ENCODE results near the gene PLA2G4B. TPM values are rescaled to one million over a fixed set of nuclear protein-coding genes. Genes with fewer than 3 reads are reported as not detected.

Gene PLA2G4B
- total RNA-seq, 4 donors from 2014 or later: 0.13 to 11.5 TPM; not detected in 2

- Histone ChIP-seq H3K4me3 (no peak overlapping the region), H3K36me3 (peaks cover 0 to 24% of the 10 kb centered on the region in 2 donors), H3K4me1 (peaks cover 8 to 13% of the 10 kb centered on the region in 2 donors), H3K27ac (no peak overlapping the region), H3K9me3 (no peaks in the 10 kb centered on the region), H3K27me3 (no peaks in the 10 kb centered on the region)
- no peak for TF ChIP-seq POLR2A (IDR thresholded peaks at IDR 0.05)
- no peak for TF ChIP-seq CTCF (IDR thresholded peaks at IDR 0.05 in 4 of 5, conservative IDR thresholded peaks at IDR 0.05 in 1 of 5)
- DNase-seq: no peak
- in situ Hi-C loops (cut with MboI; ENCODE audit: low sequenced_read_pairs in 4 of 4) (no loop called here), intact Hi-C loops (cut with DNase I; ENCODE audit: low total_unique reads) (no loop called here)
- ATAC-seq: no peak
Measured at GRCh38 chr15:41841131-41841530, 2.5 kb downstream of the PLA2G4B start.

- Histone ChIP-seq H3K4me3 (no peak overlapping the region), H3K27me3 (no peaks in the 10 kb centered on the region), H3K4me1 (peaks cover 8 to 13% of the 10 kb centered on the region in 2 donors), H3K27ac (no peak overlapping the region), H3K36me3 (peaks cover 0 to 35% of the 10 kb centered on the region in 2 donors), H3K9me3 (no peaks in the 10 kb centered on the region)
- ATAC-seq (no peak), DNase-seq (no peak)
- in situ Hi-C loops (cut with MboI; ENCODE audit: low sequenced_read_pairs in 4 of 4): no loop called here
- intact Hi-C loops (cut with DNase I; ENCODE audit: low total_unique reads): no loop called here
- TF ChIP-seq CTCF (IDR thresholded peaks at IDR 0.05 in 4 of 5, conservative IDR thresholded peaks at IDR 0.05 in 1 of 5) (no peak), POLR2A (IDR thresholded peaks at IDR 0.05) (no peak)
Measured at GRCh38 chr15:41842229-41842628, 3.6 kb downstream of the PLA2G4B start.

- DNase-seq (no peak), ATAC-seq (no peak)
- H3K9me3 ChIP-seq: no peaks in the 10 kb centered on the region
- peaks cover 8 to 9% of the 10 kb centered on the region in 2 donors for H3K4me1 ChIP-seq
- H3K36me3 ChIP-seq: peaks cover 0 to 47% of the 10 kb centered on the region in 2 donors
- no peak overlapping the region for H3K4me3 ChIP-seq
- TF ChIP-seq CTCF (IDR thresholded peaks at IDR 0.05 in 4 of 5, conservative IDR thresholded peaks at IDR 0.05 in 1 of 5): no peak
- TF ChIP-seq POLR2A (IDR thresholded peaks at IDR 0.05): no peak
- in situ Hi-C loops (cut with MboI; ENCODE audit: low sequenced_read_pairs in 4 of 4) (no loop called here), intact Hi-C loops (cut with DNase I; ENCODE audit: low total_unique reads) (no loop called here)
- no peak overlapping the region for H3K27ac ChIP-seq
- no peaks in the 10 kb centered on the region for H3K27me3 ChIP-seq
Measured at GRCh38 chr15:41843571-41843970, 4.9 kb downstream of the PLA2G4B start.

- H3K4me1 ChIP-seq: no peaks in the 10 kb centered on the region
- DNase-seq (no peak), ATAC-seq (no peak)
- peaks cover 0 to 47% of the 10 kb centered on the region in 2 donors for H3K36me3 ChIP-seq
- no peaks in the 10 kb centered on the region for H3K27me3 ChIP-seq
- intact Hi-C loops (cut with DNase I; ENCODE audit: low total_unique reads) (no loop called here), in situ Hi-C loops (cut with MboI; ENCODE audit: low sequenced_read_pairs in 4 of 4) (no loop called here)
- H3K4me3 ChIP-seq: no peak overlapping the region
- TF ChIP-seq CTCF (IDR thresholded peaks at IDR 0.05 in 4 of 5, conservative IDR thresholded peaks at IDR 0.05 in 1 of 5) (no peak), POLR2A (IDR thresholded peaks at IDR 0.05) (no peak)
- no peak overlapping the region for H3K27ac ChIP-seq
- H3K9me3 ChIP-seq: no peaks in the 10 kb centered on the region
Measured at GRCh38 chr15:41844814-41845213, 6.2 kb downstream of the PLA2G4B start.

- Histone ChIP-seq H3K9me3 (no peaks in the 10 kb centered on the region), H3K4me3 (no peak overlapping the region), H3K4me1 (no peaks in the 10 kb centered on the region), H3K27ac (no peak overlapping the region), H3K27me3 (peaks cover 0 to 6% (median 5%) of the 10 kb centered on the region in 3 donors), H3K36me3 (peaks cover 0 to 37% of the 10 kb centered on the region in 2 donors)
- ATAC-seq (no peak), DNase-seq (no peak)
- in situ Hi-C loops (cut with MboI; ENCODE audit: low sequenced_read_pairs in 4 of 4): no loop called here
- intact Hi-C loops (cut with DNase I; ENCODE audit: low total_unique reads): no loop called here
- no peak for TF ChIP-seq CTCF (IDR thresholded peaks at IDR 0.05 in 4 of 5, conservative IDR thresholded peaks at IDR 0.05 in 1 of 5)
- no peak for TF ChIP-seq POLR2A (IDR thresholded peaks at IDR 0.05)
Measured at GRCh38 chr15:41847206-41847605, 8.6 kb downstream of the PLA2G4B start.
